ENCODE data around the gene KIAA1755. TPM values are rescaled to one million over a fixed set of nuclear protein-coding genes. Genes with fewer than 3 reads are reported as not detected.

The KIAA1755 gene
- total RNA-seq, 1 experiment from 2014 or later, result 0.17 TPM

DNA sequence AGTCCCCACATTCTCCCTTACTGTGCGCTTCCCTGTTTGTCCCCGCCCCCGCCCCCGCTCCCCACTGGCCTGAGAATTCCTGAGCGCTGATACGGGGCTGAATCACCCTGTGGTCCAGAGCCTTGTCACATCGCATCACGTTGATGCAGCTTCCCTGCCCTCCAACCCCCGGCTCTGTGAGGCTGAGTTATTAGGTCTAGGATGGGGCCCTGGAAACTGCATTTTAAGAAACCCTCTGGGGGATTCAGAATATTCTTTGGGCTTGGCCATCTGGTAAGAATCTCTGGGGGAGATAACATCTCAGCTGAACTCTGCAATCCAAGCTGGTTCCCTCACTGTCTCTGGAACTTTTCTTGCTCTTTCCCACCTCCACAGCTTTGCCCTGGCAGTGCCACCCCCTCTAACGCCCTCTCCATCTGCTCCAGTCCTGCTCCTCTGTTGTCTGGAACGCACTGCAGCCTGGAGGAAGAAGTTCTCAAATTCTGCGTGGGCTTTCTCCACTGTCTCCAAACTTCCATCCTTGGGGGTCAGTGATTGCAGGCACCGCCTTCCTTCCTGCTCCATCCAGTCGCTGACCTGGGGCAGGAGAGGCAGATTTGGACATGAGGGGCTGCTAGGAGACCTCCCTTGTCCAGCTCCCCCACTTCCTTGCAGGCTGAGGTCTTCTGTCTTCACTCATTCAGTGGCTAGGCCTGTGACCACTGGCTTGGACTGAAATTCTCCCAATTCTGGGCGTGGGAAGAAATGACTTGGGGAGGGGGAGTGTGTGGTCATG lies 42.6 kb downstream of the KIAA1755 start:
- H2BK15ac ChIP-seq (ENCODE audit: low read depth, low read length), result no peak overlapping the region
- no peak overlapping the region for H2BK5ac ChIP-seq (ENCODE audit: insufficient read length, low read length)
- Mint-ChIP-seq H3K4me1 (peaks cover 8 to 15% of the 10 kb centered on the region in 2 experiments), H3K9me3 (no peaks in the 10 kb centered on the region; a peak in 1 of 5 replicates), H3K27me3 (ENCODE audit: low read depth) (peaks cover 10% of the 10 kb centered on the region), H3K36me3 (ENCODE audit: insufficient read depth in 1 of 3, low read depth in 3 of 3) (no peaks in the 10 kb centered on the region), H3K4me3 (no peak overlapping the region), H3K27ac (no peak overlapping the region)
- H2BK12ac ChIP-seq (ENCODE audit: insufficient read length, low read depth, low read length), result no peak overlapping the region
- no peak overlapping the region for H2AFZ ChIP-seq (ENCODE audit: low read length)
- no peak overlapping the region for H3K4me2 ChIP-seq (ENCODE audit: insufficient read depth, insufficient read length, low read length)
- no peak overlapping the region for H3K56ac ChIP-seq (ENCODE audit: insufficient read length, low read depth, low read length)
- no peaks in the 10 kb centered on the region for H3K4me1 ChIP-seq (ENCODE audit: insufficient read depth, low read length)
- H3K27ac ChIP-seq (ENCODE audit: insufficient read length, low read depth, low read length), result no peak overlapping the region
- no peak overlapping the region for H4K91ac ChIP-seq (ENCODE audit: insufficient read length, low read depth, low read length)
- H3K4ac ChIP-seq (ENCODE audit: low read depth, low read length), result no peak overlapping the region
- no peak overlapping the region for H2BK120ac ChIP-seq (ENCODE audit: low read depth, low read length, poor library complexity, severe bottlenecking)
- WGBS (ENCODE audit: extremely low coverage, insufficient read length, low lambda C conversion rate), result no CpG with 5 or more reads among the region's 15 CpGs
- H4K8ac ChIP-seq (replicated peaks; ENCODE audit: insufficient read length, low read depth, low read length), result no peak overlapping the region
- TF ChIP-seq, protein P1, sequence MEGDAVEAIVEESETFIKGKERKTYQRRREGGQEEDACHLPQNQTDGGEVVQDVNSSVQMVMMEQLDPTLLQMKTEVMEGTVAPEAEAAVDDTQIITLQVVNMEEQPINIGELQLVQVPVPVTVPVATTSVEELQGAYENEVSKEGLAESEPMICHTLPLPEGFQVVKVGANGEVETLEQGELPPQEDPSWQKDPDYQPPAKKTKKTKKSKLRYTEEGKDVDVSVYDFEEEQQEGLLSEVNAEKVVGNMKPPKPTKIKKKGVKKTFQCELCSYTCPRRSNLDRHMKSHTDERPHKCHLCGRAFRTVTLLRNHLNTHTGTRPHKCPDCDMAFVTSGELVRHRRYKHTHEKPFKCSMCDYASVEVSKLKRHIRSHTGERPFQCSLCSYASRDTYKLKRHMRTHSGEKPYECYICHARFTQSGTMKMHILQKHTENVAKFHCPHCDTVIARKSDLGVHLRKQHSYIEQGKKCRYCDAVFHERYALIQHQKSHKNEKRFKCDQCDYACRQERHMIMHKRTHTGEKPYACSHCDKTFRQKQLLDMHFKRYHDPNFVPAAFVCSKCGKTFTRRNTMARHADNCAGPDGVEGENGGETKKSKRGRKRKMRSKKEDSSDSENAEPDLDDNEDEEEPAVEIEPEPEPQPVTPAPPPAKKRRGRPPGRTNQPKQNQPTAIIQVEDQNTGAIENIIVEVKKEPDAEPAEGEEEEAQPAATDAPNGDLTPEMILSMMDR (conservative IDR thresholded peaks at IDR 0.05), result no peak
- H3K9me3 ChIP-seq (ENCODE audit: control insufficient read depth, low read depth, low read length), result no peaks in the 10 kb centered on the region
- no peak overlapping the region for H2AK5ac ChIP-seq (ENCODE audit: insufficient read length, low read length)
- no peak overlapping the region for H3K18ac ChIP-seq (ENCODE audit: insufficient read length, low read depth, low read length)
- H4K5ac ChIP-seq (ENCODE audit: insufficient read length, low read depth, low read length), result no peak overlapping the region
- no peak overlapping the region for H3K23ac ChIP-seq (ENCODE audit: insufficient read length, low read depth, low read length)
- no peaks in the 10 kb centered on the region for H3K27me3 ChIP-seq (ENCODE audit: insufficient read depth, low read length)
- H3K14ac ChIP-seq (ENCODE audit: insufficient read depth, low read length), result no peak overlapping the region
- H2BK20ac ChIP-seq (ENCODE audit: low read depth, low read length, poor library complexity, severe bottlenecking), result no peak overlapping the region
- no peaks in the 10 kb centered on the region for H3K79me1 ChIP-seq (ENCODE audit: insufficient read depth, low read depth, low read length, poor library complexity, severe bottlenecking)
- DNase-seq, result no peak
- no peaks in the 10 kb centered on the region for H4K20me1 ChIP-seq (ENCODE audit: control insufficient read depth, insufficient read depth, insufficient read length)
- H3K9ac ChIP-seq (ENCODE audit: extremely low read depth, insufficient read length, low read length), result no peak overlapping the region
- no peaks in the 10 kb centered on the region for H3K79me2 ChIP-seq (ENCODE audit: insufficient read depth, low read length)
- no peaks in the 10 kb centered on the region for H3K23me2 ChIP-seq (ENCODE audit: insufficient read length, low read depth, low read length, poor library complexity, severe bottlenecking)
- H3T11ph ChIP-seq (ENCODE audit: low read length), result no peak overlapping the region

Data from H9 (cell line).